Neural cell (in vitro differentiated cells): ENCODE measurements around the gene C1orf50. TPM values are rescaled to one million over a fixed set of nuclear protein-coding genes. Genes with fewer than 3 reads are reported as not detected.
A peak's percentile ranks its signal among the peaks of the same experiment; 100 is the strongest.

Source experiments
- H2AFZ ChIP-seq: fragments of 200-600, 300-800 bp; sonication (generic), shearing (Covaris generic); 2 replicates; pipeline ENCODE4 v1.6.0; 2014; ENCODE audit warnings: low read depth, mild to moderate bottlenecking, antibody characterized with exemption, low read length, moderate library complexity
- H3F3A ChIP-seq: fragments of 200-600 bp; shearing (Covaris generic); 2 replicates; pipeline ENCODE4 v1.6.1; 2016; ENCODE audit warnings: mild to moderate bottlenecking, moderate library complexity, mixed read lengths, antibody characterized with exemption, low read length; ENCODE audit not compliant: insufficient read depth, poor library complexity, severe bottlenecking
- H3K27ac ChIP-seq: fragments of 200-600, 300-800 bp; sonication (generic), shearing (Covaris generic); 2 replicates; pipeline ENCODE4 v1.5.1; 2014; ENCODE audit warnings: mild to moderate bottlenecking, low read length, moderate library complexity
- H3K27me3 ChIP-seq: fragments of 300-800, 200-600 bp; sonication (generic), shearing (Covaris generic); 2 replicates; pipeline ENCODE4 v1.6.0; 2014; ENCODE audit warnings: mild to moderate bottlenecking, low read depth, low read length, moderate library complexity; ENCODE audit not compliant: insufficient read depth
- H3K36me3 ChIP-seq: fragments of 300-800, 200-600 bp; sonication (generic), shearing (Covaris generic); 2 replicates; pipeline ENCODE4 v1.5.1; 2014; ENCODE audit warnings: mild to moderate bottlenecking, antibody characterized with exemption, low read length, moderate library complexity; ENCODE audit not compliant: insufficient read depth
- H3K4me2 ChIP-seq: fragments of 300-800, 200-600 bp; sonication (generic), shearing (Covaris generic); 2 replicates; pipeline ENCODE4 v1.6.0; 2014; ENCODE audit warnings: mild to moderate bottlenecking, low read length
- H3K4me3 ChIP-seq: fragments of 300-800, 200-600 bp; sonication (generic), shearing (Covaris generic); 2 replicates; pipeline ENCODE4 v1.5.1; 2014; ENCODE audit warnings: mild to moderate bottlenecking, low read length, moderate library complexity
- H3K79me2 ChIP-seq: fragments of 200-600 bp; shearing (Covaris generic); replicated peaks from 2 replicates; pipeline ENCODE4 v1.6.0; 2014; ENCODE audit warnings: mild to moderate bottlenecking, low read length, moderate library complexity; ENCODE audit not compliant: insufficient read depth
- H3K9ac ChIP-seq: fragments of 300-800, 200-600 bp; sonication (generic), shearing (Covaris generic); 2 replicates; pipeline ENCODE4 v1.6.1; 2016; ENCODE audit warnings: mild to moderate bottlenecking, low read length, mixed read lengths
- H3K9me2 ChIP-seq: fragments of 200-600 bp; shearing (Covaris generic); 2 replicates; pipeline ENCODE4 v1.6.1; 2016; ENCODE audit warnings: mild to moderate bottlenecking, low read length, mixed read lengths; ENCODE audit not compliant: insufficient read depth
- H3K9me3 ChIP-seq: fragments of 200-600, 300-800 bp; sonication (generic), shearing (Covaris generic); 2 replicates; pipeline ENCODE4 v1.6.1; 2016; ENCODE audit warnings: mild to moderate bottlenecking, mixed run types, low read length, moderate library complexity, mixed read lengths
- H4K20me1 ChIP-seq: fragments of 200-600 bp; shearing (Covaris generic); 2 replicates; pipeline ENCODE4 v1.6.1; 2016; ENCODE audit warnings: mild to moderate bottlenecking, mixed run types; ENCODE audit not compliant: insufficient read depth
- EP300 ChIP-seq: fragments of 450-650 bp; conservative IDR thresholded peaks from 2 replicates; pipeline ENCODE4 v1.6.1; 2014; ENCODE audit warnings: antibody characterized with exemption, mild to moderate bottlenecking, moderate library complexity; ENCODE audit not compliant: poor library complexity, severe bottlenecking
- EZH2 ChIP-seq: fragments of 200-600, 300-800 bp; shearing (Covaris generic), sonication (generic); IDR thresholded peaks from 2 replicates; pipeline ENCODE4 v1.6.1; 2014; ENCODE audit warnings: antibody characterized with exemption, low read length, borderline replicate concordance, mild to moderate bottlenecking; ENCODE audit not compliant: insufficient read depth, poor library complexity, severe bottlenecking
- MXI1 ChIP-seq: fragments of 450-650 bp; conservative IDR thresholded peaks from 2 replicates; pipeline ENCODE4 v1.6.1; 2014; ENCODE audit warnings: antibody characterized with exemption, mild to moderate bottlenecking; ENCODE audit not compliant: poor library complexity, severe bottlenecking
- RAD21 ChIP-seq: fragments of 450-650 bp; conservative IDR thresholded peaks from 2 replicates; pipeline ENCODE4 v1.6.1; 2014; ENCODE audit warnings: antibody characterized with exemption, mild to moderate bottlenecking, moderate library complexity
- REST ChIP-seq: IDR thresholded peaks from 2 replicates; pipeline ENCODE4 v1.6.1; 2012; ENCODE audit warnings: borderline replicate concordance
- SMC3 ChIP-seq: fragments of 450-650 bp; conservative IDR thresholded peaks from 2 replicates; pipeline ENCODE4 v1.6.1; 2014; ENCODE audit warnings: antibody characterized with exemption, mild to moderate bottlenecking, moderate library complexity; ENCODE audit not compliant: poor library complexity
- TAF1 ChIP-seq: IDR thresholded peaks from 2 replicates; pipeline ENCODE4 v1.6.1; 2012; ENCODE audit warnings: low read depth
- polyA plus RNA-seq: library from polyadenylated mRNA; depleted of rRNA; stranded (reverse); fragments of >200 nt; gene quantifications from 2 replicates; pipeline ENCODE4 v1.2.3, GENCODE V29; 2014

C1orf50 gene
- polyA plus RNA-seq, 1 donor from 2014 or later, result 26.7 TPM

GRCh38 chr1:42768172-42768571 is 1.1 kb downstream of the C1orf50 start:
- Histone ChIP-seq H3K27ac (no peak overlapping the region), H3K36me3 (no peaks in the 10 kb centered on the region), H3K4me2 (peak overlapping the region; percentile 90), H3K27me3 (no peaks in the 10 kb centered on the region), H2AFZ (no peak overlapping the region), H3F3A (no peaks in the 10 kb centered on the region), H3K9me2 (no peaks in the 10 kb centered on the region), H3K9me3 (no peaks in the 10 kb centered on the region), H4K20me1 (no peaks in the 10 kb centered on the region), H3K79me2 (peaks cover 76% of the 10 kb centered on the region), H3K9ac (peak overlapping the region; percentile 96), H3K4me3 (peak overlapping the region; percentile 98)
- TF ChIP-seq RAD21 (no peak), SMC3 (no peak), EZH2 (no peak)

GRCh38 chr1:42769811-42770210 is 2.8 kb downstream of the C1orf50 start:
- peak overlapping the region; percentile 29 for H3K4me3 ChIP-seq
- no peaks in the 10 kb centered on the region for H4K20me1 ChIP-seq
- no peaks in the 10 kb centered on the region for H3F3A ChIP-seq
- no peak overlapping the region for H3K9ac ChIP-seq
- no peak overlapping the region for H3K4me2 ChIP-seq
- H3K79me2 ChIP-seq, result peaks cover 60% of the 10 kb centered on the region
- no peak overlapping the region for H2AFZ ChIP-seq
- no peaks in the 10 kb centered on the region for H3K27me3 ChIP-seq
- no peak overlapping the region for H3K27ac ChIP-seq
- no peaks in the 10 kb centered on the region for H3K9me2 ChIP-seq
- H3K9me3 ChIP-seq, result no peaks in the 10 kb centered on the region
- TF ChIP-seq EZH2 (no peak), RAD21 (no peak), SMC3 (no peak), MXI1 (no peak), REST (no peak), TAF1 (no peak), EP300 (no peak)
- peaks cover 5% of the 10 kb centered on the region for H3K36me3 ChIP-seq

- Histone ChIP-seq H3K4me3 (no peak overlapping the region), H3K36me3 (peaks cover 15% of the 10 kb centered on the region), H2AFZ (no peak overlapping the region), H3K4me2 (no peak overlapping the region), H3K27me3 (no peaks in the 10 kb centered on the region), H3K9me3 (no peaks in the 10 kb centered on the region), H3F3A (no peaks in the 10 kb centered on the region), H3K27ac (no peak overlapping the region), H3K9me2 (no peaks in the 10 kb centered on the region), H4K20me1 (no peaks in the 10 kb centered on the region), H3K79me2 (peaks cover 34% of the 10 kb centered on the region), H3K9ac (no peak overlapping the region)
- TF ChIP-seq EP300 (no peak), RAD21 (no peak), TAF1 (no peak), EZH2 (no peak), SMC3 (no peak)
These were observed 6.4 kb downstream of the C1orf50 start for GRCh38 chr1:42773420-42773819.
